ENCODE data around the gene NSMCE1. TPM values are rescaled to one million over a fixed set of nuclear protein-coding genes. Genes with fewer than 3 reads are reported as not detected.
A peak's percentile ranks its signal among the peaks of the same experiment; 100 is the strongest.

Gene NSMCE1
- total RNA-seq, 6 experiments from 2014 or later, result 23.7 to 42.3 (median 33.1) TPM

DNA sequence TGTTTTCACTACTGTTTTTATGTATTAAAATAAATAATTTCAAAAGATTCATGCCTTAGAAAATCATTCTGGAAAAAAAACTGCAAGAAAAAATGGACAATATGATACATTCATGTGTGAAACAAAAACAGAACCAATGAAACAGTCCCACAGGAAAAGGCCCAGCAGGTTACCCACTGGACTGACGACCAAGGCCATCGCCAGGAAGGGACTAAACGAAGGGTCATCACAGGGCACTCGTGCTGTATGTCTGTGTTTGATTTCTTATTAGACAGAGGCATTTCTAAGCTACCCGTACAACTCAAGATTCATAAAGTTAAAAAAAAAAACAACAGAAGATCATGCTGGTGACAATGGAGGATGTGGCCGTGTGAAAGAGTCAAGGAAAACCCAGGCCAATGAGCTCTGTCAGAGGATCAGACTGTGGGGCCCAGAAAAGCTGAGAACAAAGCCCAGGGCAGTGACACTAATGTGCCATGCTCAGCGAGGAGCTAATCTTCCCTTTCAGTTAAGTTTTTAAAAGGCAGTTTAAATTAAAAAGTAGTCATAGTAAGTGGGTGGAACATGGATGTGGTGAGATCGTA, 31.8 kb downstream of the NSMCE1 start:
- H3K27me3 ChIP-seq, result no peaks in the 10 kb centered on the region
- DNase-seq (no peak), ATAC-seq (no peak)
- H3K4me3 ChIP-seq, result no peak overlapping the region
- peak overlapping the region; percentile 27 to 84 (median 62) for H3K27ac ChIP-seq
- H3K4me1 ChIP-seq, result peaks cover 0 to 12% (median 3%) of the 10 kb centered on the region in 4 donors
- WGBS (ENCODE audit: insufficient coverage, low coverage, low lambda C conversion rate, missing lambda C conversion rate), result 48% methylated on average over 7 of the region's 8 CpGs
- intact Hi-C loops (cut with DNase I), result no loop called here
- peaks cover 0 to 17% (median 6%) of the 10 kb centered on the region in 4 donors for H3K36me3 ChIP-seq
- no peak for TF ChIP-seq POLR2A (IDR thresholded peaks at IDR 0.05)
- TF ChIP-seq, protein P1, sequence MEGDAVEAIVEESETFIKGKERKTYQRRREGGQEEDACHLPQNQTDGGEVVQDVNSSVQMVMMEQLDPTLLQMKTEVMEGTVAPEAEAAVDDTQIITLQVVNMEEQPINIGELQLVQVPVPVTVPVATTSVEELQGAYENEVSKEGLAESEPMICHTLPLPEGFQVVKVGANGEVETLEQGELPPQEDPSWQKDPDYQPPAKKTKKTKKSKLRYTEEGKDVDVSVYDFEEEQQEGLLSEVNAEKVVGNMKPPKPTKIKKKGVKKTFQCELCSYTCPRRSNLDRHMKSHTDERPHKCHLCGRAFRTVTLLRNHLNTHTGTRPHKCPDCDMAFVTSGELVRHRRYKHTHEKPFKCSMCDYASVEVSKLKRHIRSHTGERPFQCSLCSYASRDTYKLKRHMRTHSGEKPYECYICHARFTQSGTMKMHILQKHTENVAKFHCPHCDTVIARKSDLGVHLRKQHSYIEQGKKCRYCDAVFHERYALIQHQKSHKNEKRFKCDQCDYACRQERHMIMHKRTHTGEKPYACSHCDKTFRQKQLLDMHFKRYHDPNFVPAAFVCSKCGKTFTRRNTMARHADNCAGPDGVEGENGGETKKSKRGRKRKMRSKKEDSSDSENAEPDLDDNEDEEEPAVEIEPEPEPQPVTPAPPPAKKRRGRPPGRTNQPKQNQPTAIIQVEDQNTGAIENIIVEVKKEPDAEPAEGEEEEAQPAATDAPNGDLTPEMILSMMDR (IDR thresholded peaks at IDR 0.05), result no peak
- no peaks in the 10 kb centered on the region for H3K9me3 ChIP-seq

DNA sequence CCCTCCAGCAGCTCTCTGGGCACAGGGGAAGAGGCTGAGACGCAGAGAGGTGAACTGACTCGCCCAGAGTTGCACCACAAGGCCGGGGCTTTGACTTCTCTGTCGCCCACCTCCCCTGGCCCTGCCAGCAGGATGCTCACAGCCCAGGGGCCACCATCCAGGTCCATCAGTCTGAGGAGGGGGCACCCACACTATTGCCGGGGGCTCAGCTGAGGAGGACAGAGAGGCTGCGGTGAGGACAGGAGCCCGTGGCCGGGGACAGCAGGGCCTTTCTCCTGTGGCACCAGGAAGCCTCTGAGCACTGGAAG, 32.7 kb downstream of the NSMCE1 start:
- no peak for ATAC-seq
- WGBS (ENCODE audit: insufficient coverage, low coverage, low lambda C conversion rate, missing lambda C conversion rate), result 91% methylated on average over 4 of the region's 8 CpGs
- DNase-seq, result no peak
- Histone ChIP-seq H3K4me3 (no peak overlapping the region), H3K27me3 (no peaks in the 10 kb centered on the region), H3K36me3 (peaks cover 0 to 19% (median 8%) of the 10 kb centered on the region in 4 donors), H3K9me3 (no peaks in the 10 kb centered on the region), H3K27ac (peak overlapping the region in 2 of 3 donors; percentile 36 to 84), H3K4me1 (peaks cover 0 to 12% (median 0%) of the 10 kb centered on the region in 4 donors)
- no peak for TF ChIP-seq POLR2A (IDR thresholded peaks at IDR 0.05)
- TF ChIP-seq, protein P1 (IDR thresholded peaks at IDR 0.05), result no peak
- intact Hi-C loops (cut with DNase I), result no loop called here

DNA sequence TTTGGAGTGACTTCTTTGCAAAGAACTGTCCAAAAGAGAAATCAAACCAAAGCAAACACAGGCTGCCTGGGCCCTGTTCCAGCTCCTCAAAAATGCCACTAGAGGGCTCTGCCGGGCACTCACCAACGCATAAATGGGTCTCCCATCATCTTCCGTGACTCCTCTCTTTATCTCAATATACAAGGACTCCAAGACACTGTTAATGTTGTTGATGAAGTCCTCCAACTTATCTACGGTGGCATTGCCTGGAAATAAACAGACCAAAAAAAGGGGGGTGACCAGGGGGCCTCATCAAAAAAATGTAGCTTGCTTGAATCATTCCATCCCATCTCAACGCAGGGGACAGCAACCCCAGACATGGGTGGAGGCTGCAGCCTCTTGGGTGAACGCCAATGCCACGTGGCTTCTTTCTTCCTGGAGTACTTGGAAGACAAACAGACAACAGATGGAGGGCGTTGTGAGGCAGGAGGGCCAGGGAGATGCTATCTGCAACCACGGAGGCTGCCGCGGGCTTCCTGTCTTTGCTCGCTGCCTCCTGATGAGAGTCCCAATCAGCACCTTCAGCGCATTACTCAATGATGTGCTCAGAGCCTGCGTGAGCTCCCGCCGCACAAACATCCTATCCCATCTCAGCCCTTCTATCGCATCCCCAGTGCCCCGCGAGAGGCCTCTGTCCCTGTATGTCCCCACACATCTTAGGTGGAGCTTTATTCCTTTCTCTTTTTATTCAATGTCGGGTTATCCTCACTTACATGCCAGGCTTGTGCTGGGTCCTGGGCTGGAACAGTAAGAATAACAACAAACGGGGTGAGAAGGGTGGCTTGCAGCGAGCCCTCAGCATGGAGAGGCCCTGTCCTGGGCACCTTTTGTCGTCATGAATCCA, 33.3 kb downstream of the NSMCE1 start:
- no peak overlapping the region for H3K4me3 ChIP-seq
- H3K4me1 ChIP-seq, result peaks cover 0 to 12% (median 0%) of the 10 kb centered on the region in 4 donors
- peak; percentile 76 to 84 (median 79) for DNase-seq
- WGBS (ENCODE audit: insufficient coverage, low coverage, low lambda C conversion rate, missing lambda C conversion rate), result 33% methylated on average over 22 of the region's 23 CpGs
- ATAC-seq, result peak; percentile 74 to 77 (median 76)
- no peaks in the 10 kb centered on the region for H3K9me3 ChIP-seq
- H3K27me3 ChIP-seq, result no peaks in the 10 kb centered on the region
- peak overlapping the region; percentile 31 to 84 (median 36) for H3K27ac ChIP-seq
- TF ChIP-seq, protein P1 (IDR thresholded peaks at IDR 0.05), result peak; percentile 72 to 90 (median 86)
- no peak for TF ChIP-seq POLR2A (IDR thresholded peaks at IDR 0.05)
- H3K36me3 ChIP-seq, result peaks cover 0 to 21% (median 9%) of the 10 kb centered on the region in 4 donors
- intact Hi-C loops (cut with DNase I), result no loop called here

DNA sequence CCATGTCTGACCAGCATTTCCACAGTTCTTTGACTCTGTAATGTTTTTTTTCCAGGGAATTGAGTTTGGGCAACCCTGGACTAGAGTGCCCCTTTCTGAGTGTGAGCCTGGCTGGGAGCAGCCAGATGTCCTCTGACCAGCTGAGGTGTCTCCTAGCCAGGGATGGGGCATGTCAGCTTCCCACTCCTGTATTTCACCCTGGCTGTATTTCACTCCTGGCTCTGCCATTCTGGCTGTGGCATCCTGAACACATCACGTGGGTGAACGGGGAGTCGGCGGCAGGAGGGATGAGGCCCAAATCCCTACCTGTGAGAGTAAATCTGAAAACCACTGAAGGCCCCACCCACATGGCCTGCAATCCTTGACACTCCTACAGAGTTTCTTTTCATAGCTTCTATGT, 34.0 kb downstream of the NSMCE1 start:
- ATAC-seq (no peak), DNase-seq (no peak)
- 0% methylated on average over 3 of the region's 4 CpGs for WGBS (ENCODE audit: insufficient coverage, low coverage, low lambda C conversion rate, missing lambda C conversion rate)
- no peaks in the 10 kb centered on the region for H3K9me3 ChIP-seq
- no peaks in the 10 kb centered on the region for H3K27me3 ChIP-seq
- no peak overlapping the region for H3K27ac ChIP-seq
- TF ChIP-seq POLR2A (IDR thresholded peaks at IDR 0.05), result no peak
- TF ChIP-seq, protein P1 (IDR thresholded peaks at IDR 0.05), result no peak
- intact Hi-C loops (cut with DNase I), result loop anchor here in 1 of 2 donors (5.0 kb wide), 1 partner anchor 133 kb away; no protein-coding TSS in a partner anchor
- H3K4me3 ChIP-seq, result no peak overlapping the region
- H3K36me3 ChIP-seq, result peaks cover 0 to 27% (median 9%) of the 10 kb centered on the region in 4 donors
- H3K4me1 ChIP-seq, result peaks cover 0 to 12% (median 0%) of the 10 kb centered on the region in 4 donors
